MV-4-11 (cell line): ENCODE results near the gene RANBP3.
"Not testable (repeated sequence)": the region's sequence is repeated elsewhere in the genome, so short reads cannot be mapped to it uniquely, and the experiment has no call there.

Experiments used
- DNase-seq: peaks from one replicate; lab custom pipeline; 2025; lab: John Stamatoyannopoulos, UW

RANBP3 gene, protein sequence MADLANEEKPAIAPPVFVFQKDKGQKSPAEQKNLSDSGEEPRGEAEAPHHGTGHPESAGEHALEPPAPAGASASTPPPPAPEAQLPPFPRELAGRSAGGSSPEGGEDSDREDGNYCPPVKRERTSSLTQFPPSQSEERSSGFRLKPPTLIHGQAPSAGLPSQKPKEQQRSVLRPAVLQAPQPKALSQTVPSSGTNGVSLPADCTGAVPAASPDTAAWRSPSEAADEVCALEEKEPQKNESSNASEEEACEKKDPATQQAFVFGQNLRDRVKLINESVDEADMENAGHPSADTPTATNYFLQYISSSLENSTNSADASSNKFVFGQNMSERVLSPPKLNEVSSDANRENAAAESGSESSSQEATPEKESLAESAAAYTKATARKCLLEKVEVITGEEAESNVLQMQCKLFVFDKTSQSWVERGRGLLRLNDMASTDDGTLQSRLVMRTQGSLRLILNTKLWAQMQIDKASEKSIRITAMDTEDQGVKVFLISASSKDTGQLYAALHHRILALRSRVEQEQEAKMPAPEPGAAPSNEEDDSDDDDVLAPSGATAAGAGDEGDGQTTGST

GRCh38 chr19:5977785-5978605 is at the start of gene RANBP3:
Gene RANBP3 (minus strand): TSS chr19:5978140. CDS start chr19:5978082, 58 bp downstream.
- peak; percentile 100 for DNase-seq

GRCh38 chr19:6026390-6027227 is 48.7 kb upstream of the RANBP3 start:
- DNase-seq, result no peak

GRCh38 chr19:6024756-6025155 is 46.8 kb upstream of the RANBP3 start:
- DNase-seq, result not testable (repeated sequence)

DNA sequence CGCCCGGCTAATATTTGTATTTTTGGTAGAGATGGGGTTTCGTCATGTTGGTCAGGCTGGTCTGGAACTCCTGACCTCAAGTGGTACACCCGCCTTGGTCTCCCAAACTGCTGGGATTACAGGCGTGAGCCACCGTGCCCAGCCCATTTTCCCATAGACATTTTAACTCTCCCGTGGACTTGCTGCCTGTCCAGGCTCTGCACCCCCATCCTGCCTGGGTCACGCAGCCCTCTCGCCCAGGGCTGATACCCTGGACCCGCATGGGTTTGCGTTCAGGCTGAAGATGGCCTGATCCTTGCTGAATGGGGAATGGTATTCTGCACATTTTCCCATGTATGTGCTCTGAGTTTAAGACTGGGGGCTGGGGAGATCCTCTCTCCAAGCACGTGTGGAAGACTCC is 46.0 kb upstream of the RANBP3 start:
- DNase-seq, result no peak

DNA sequence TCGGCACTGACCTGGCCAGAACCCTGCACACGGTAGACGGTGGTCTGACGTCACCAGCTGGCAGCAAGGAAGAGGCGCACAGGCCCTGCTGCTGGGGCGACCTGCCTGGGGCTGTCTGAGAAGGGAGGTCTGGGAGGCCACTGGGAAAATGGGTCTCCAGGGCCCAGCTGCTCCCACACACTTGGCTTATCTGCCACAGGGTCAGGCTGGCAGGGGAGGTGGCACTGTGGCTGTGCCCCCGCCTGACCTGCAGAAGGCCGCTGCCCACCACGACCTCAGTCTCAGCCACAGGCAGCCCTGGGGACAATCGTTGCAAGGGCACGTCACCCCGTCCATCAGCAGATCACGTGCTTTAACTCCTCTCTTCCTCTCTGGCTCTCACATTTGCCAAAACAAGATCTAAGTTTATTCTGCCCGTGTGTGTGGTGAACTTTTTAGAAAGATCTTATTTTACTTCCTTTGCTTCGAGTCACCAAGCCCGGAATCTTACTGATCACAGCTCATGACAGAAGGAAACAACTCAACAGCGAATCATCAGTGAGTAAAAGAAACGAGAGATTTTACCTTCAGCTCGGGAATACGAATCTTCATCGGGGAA is 45.2 kb upstream of the RANBP3 start:
- peak; percentile 65 for DNase-seq

GRCh38 chr19:6022570-6023064 is 44.7 kb upstream of the RANBP3 start:
- no peak for DNase-seq

- DNase-seq, result peak; percentile 78
Observed at GRCh38 chr19:6021878-6022569, 44.1 kb upstream of the RANBP3 start.

DNA sequence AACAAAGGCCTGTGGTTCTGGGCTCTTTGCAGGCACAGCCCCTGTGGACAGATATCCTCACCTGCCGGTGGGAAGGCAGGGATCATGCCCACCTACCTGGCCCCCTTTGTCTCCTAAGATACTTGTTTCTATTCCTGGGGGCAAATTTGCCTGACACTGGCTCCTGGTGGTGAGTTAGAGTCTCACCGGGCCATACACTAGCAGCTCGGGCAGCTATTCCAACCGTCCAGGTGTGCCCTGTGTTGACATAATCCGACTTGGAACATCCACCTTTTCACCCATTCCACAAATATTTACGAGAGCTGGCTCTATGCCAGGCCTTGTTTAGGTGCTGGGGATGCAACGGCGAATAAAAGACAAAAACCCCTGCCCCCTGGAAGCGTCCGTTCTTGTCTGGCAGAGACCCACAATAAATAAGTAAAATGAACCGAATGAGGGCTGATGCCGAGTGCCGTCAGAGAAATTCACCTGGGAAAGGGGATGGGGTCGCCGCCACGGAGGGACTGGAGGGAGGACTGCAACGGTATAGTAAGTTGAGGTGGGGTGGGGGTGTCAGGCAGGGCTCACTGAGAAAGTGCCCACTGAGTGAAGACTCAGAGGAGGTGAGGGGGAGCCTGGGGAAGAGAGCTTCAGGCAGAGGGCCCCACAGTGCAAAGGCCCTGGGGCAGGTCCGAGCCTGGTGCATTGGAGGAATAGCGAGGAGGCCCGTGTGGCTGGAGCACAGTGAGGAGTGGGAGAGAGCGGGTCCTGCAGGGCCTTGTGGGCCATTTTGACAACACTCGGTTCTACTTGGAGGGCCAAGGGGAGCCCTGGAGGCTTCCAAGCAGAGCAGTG is 43.2 kb upstream of the RANBP3 start:
- DNase-seq, result no peak

- peak; percentile 90 for DNase-seq
Observed at GRCh38 chr19:6020166-6020882, 42.4 kb upstream of the RANBP3 start.

GRCh38 chr19:6018786-6019185 is 40.8 kb upstream of the RANBP3 start:
- DNase-seq, result no peak

- no peak for DNase-seq
Observed at GRCh38 chr19:6017576-6017975, 39.6 kb upstream of the RANBP3 start.

- DNase-seq, result no peak
Observed at GRCh38 chr19:6015841-6016545, 38.1 kb upstream of the RANBP3 start.

DNA sequence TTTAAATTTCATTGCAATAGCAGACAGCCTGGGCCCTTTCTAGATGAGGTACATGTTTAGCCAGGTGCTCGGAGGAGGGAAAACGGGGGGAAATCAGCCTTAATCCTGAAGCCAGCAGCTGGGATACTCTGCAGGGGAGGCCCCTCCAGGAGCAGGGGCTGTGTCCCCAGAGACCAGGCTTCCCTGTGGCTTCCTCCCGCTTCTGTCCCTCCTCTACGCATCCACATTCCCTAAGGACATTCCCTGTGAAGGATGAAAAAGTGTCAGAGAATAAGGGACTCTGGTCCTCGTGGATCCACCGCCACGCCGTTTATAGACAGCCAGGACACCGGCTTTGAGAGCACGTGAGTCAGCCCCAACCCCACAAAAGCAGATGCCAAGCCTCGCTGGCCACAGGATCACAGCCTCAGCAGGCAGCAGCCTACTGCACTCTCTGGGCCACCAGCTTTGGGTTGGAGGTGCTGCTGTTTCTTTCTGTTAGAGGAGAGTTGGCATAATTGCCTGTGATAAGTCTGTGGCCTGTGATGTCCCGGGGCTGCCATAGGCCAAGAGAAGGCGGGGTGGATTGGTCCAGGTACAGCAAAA is 36.7 kb upstream of the RANBP3 start:
- DNase-seq, result no peak

DNA sequence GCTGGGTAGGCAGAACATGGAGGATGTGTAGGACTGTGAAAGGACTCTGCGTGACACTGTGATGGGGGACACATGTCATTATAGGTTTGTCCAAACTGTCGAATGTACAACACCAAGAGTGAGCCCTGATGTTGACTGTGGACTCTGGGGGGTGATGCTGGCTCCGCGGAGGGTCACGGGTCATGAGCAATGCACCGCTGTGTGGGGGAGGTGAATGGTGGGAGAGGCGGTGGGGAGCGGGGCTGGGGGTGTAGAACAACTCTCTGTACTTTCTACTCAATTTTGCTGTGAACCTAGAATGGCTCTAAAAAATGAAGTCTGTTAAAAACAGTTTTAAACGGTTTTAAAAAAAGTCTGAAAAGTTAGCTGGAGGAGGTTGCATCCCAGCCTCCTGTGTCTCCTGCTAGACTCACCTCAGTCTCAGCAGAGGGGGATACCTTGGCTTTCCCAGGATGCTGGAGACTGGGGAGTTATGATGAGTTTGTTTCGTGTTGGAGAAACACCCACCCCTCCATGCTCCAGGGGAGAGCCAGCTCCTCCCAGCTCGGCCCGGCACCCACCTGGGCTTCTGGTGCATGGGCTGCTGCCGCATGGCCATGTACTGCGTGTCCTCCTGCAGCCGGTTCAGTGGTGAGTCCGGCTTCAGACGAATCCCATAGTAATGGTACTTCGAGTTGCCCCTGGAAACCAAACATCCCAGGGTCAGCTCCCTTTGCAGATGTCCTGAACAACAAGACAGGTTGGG is 34.7 kb upstream of the RANBP3 start:
- DNase-seq, result no peak

GRCh38 chr19:6011794-6012193 is 33.9 kb upstream of the RANBP3 start:
- DNase-seq, result no peak

DNA sequence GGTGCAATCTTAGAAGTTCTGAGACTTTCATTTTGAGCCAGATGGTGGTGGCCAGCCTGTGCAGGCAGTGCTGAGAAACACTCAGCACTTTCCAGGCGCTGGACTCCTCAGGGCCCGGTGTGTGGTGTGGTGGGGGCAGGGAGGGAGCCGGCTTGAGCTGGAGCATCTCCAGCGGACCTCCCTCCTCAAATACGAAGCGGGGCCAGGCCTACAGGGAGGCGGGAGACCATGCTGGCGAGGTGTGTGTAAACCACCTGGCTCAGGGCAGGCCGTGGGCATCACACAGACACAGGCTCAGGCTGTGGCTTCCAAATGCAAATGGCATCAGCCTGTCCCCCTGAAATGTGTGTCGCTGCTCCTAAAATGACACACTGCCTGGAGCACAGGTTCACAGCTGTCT is 33.3 kb upstream of the RANBP3 start:
- DNase-seq, result no peak

DNA sequence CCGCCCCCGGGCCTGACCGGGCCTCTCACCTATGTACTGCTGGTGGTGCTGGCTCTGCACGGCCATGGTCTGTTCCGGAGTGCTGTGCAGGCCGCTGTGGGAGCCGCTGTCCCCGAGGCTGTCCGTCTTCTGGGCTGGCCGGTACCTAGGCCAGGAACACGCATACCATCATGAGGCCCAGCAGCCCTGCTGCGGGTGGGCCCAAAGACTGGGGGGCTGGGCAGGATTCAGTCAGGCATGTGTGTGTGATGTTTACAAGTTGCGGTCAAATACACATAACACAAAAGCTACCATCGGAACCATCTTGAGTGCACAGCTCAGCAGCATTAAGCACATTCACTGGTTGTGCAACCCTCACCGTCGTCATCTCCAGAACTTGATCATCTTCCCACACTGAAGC is 32.2 kb upstream of the RANBP3 start:
- no peak for DNase-seq
